Testis (tissue), 2 donors: ENCODE data around the gene SLC19A1.

Experiments used
- POLR2A ChIP-seq: fragments of 450-650 bp; IDR thresholded peaks from one replicate; pipeline ENCODE4 v1.6.1; 2017; ENCODE audit warnings: antibody characterized with exemption, mild to moderate bottlenecking, moderate library complexity
- TF ChIP-seq, protein P1 (sequence below), 3 experiments: fragments of 450-650 bp in 2 of 3; fragments of 200-600 bp in 1 of 3; sonication (generic) in 1 of 3; IDR thresholded peaks; one replicate each; pipeline ENCODE4 v1.5.1; 2016 to 2019; ENCODE audit warnings: antibody characterized with exemption in 3 of 3, mild to moderate bottlenecking in 2 of 3, moderate library complexity in 1 of 3

GRCh38 chr21:45510466-45510955 lies 31.7 kb downstream of the SLC19A1 start:
- TF ChIP-seq, protein P1, sequence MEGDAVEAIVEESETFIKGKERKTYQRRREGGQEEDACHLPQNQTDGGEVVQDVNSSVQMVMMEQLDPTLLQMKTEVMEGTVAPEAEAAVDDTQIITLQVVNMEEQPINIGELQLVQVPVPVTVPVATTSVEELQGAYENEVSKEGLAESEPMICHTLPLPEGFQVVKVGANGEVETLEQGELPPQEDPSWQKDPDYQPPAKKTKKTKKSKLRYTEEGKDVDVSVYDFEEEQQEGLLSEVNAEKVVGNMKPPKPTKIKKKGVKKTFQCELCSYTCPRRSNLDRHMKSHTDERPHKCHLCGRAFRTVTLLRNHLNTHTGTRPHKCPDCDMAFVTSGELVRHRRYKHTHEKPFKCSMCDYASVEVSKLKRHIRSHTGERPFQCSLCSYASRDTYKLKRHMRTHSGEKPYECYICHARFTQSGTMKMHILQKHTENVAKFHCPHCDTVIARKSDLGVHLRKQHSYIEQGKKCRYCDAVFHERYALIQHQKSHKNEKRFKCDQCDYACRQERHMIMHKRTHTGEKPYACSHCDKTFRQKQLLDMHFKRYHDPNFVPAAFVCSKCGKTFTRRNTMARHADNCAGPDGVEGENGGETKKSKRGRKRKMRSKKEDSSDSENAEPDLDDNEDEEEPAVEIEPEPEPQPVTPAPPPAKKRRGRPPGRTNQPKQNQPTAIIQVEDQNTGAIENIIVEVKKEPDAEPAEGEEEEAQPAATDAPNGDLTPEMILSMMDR (IDR thresholded peaks at IDR 0.05) = no peak
- TF ChIP-seq POLR2A = no peak
